Esophagus mucosa (tissue), 1 donor: Measurements from ENCODE around the gene HLF. TPM values are rescaled to one million over a fixed set of nuclear protein-coding genes. Genes with fewer than 3 reads are reported as not detected.
A peak's percentile ranks its signal among the peaks of the same experiment; 100 is the strongest.

Experiments
- ATAC-seq: fragments of 200-7000 bp; cut with Tn5 transposase; one replicate; pipeline ENCODE4 v1.9.1; 2020
- total RNA-seq: library from RNA; stranded (reverse); gene quantifications from one replicate; pipeline ENCODE4 v1.2.4, GENCODE V29; 2023
- donor health status: DM: yes; HTN: yes; CAD: no.

HLF gene
- total RNA-seq, 1 donor from 2014 or later = 10.8 TPM

GRCh38 chr17:55258578-55259135, 6.1 kb upstream of the HLF start:
- ATAC-seq = no peak

GRCh38 chr17:55259684-55260111, 5.1 kb upstream of the HLF start:
- peak; percentile 87 for ATAC-seq

GRCh38 chr17:55261311-55261710, 3.4 kb upstream of the HLF start:
- ATAC-seq = no peak

DNA sequence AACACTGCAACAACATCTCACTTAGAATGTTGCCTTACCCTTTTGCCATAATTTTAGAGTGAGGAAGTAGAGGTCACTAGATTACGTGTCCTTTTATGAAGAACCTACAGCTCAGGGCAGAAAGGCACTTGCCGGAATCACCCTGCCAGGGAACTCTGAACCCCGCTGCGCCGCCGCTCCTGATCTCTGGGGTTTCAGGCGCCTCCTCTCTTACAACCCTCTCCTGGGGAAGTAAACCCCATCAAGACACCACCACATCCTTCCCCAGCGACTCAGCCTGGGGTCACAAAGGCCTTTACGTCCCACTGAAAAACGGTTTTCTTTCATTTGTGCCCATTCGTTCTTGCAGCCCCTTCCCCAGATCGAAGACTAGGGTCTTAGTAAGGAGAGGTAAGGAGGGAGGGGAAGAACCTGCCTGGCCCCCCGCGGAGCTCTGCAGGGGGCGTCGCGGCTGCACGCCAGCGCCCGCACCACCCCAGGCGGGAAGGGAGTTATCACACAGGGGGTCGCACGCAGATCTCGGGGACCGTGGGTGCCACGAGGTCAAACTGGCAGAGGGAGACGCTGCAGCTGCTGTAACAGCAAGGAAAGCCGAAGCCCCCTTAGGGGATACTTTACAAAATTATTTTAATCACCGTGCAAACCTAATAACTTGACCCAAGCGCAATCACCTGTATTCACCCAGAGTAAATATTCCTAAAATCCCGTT, 1.0 kb upstream of the HLF start:
- no peak for ATAC-seq

GRCh38 chr17:55264278-55264644, 499 bp upstream of the HLF start:
- ATAC-seq = no peak

- peak; percentile 41 for ATAC-seq
Measured at GRCh38 chr17:55265311-55266021, 706 bp downstream of the HLF start.

DNA sequence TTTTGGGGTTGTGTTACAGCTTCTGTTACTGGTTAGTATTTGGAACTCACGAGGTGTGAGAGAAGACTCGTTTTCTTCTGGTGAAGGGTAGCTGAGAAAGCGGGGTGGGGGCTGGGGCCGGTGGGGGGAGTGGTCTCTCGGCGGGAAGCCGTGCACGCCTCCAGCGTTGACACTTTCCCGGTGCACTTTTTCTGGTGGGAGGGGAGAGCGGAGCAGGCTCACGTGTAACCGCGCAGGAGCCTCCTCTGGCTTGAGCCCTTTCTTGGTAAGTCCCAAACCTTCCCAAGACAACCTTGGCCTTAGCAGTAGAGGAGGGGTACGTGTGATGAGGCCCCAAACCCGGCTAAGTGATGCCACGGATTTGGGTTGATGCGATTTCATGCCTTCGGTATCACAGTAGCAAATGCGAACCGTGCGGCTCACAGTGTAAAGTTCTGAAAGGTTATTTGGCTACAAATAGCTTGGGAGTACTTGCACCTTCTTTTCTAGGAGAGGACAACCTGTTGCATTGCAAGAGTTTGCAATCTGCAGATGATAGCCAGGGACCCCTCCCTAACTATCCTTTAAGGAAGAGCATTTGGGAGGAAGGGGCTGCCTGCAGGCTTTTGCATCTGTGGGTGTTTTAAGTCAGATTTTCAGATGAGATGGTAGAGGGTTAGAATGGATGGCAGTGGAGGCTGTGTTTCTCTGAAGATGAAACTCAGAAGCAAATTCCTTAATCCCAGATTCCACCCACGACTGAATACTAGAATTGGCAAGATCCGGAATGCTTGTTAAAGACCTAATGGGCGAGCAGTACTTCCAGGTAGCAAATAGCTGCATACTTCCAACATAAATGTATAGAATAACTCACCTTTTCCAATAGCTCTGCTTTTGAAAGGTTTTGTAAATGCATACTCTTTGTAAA, 1.5 kb downstream of the HLF start:
- ATAC-seq = no peak

GRCh38 chr17:55266958-55267688, 2.4 kb downstream of the HLF start:
- ATAC-seq = no peak

DNA sequence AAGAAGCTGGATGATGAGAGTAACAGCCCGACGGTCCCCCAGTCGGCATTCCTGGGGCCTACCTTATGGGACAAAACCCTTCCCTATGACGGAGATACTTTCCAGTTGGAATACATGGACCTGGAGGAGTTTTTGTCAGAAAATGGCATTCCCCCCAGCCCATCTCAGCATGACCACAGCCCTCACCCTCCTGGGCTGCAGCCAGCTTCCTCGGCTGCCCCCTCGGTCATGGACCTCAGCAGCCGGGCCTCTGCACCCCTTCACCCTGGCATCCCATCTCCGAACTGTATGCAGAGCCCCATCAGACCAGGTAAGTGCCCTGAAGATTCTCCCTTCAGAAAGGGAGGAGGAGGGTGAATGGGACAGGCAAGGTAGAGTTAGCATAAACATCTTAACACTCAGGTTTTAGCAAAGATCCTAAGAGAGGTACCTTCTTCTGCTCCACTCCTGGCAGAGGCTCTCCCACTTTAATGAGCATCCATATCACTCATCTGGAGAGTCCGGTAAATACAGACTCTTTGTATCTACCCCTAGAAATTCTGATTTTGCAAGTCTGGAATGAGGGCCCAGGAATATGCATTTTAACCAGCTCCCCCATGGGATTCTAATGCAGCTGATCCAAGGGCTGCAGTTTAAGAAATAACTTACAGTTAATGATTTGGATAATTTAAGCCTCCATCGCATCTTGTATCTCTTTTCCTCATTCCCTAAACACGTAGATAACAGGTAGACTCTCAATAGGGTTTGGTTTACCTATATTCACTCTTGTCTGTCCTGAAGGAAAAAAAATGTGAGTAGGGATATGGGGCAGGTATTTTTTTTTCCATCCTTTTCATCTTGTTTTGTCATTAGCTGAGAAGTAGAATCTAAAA, 3.3 kb downstream of the HLF start:
- ATAC-seq = no peak

DNA sequence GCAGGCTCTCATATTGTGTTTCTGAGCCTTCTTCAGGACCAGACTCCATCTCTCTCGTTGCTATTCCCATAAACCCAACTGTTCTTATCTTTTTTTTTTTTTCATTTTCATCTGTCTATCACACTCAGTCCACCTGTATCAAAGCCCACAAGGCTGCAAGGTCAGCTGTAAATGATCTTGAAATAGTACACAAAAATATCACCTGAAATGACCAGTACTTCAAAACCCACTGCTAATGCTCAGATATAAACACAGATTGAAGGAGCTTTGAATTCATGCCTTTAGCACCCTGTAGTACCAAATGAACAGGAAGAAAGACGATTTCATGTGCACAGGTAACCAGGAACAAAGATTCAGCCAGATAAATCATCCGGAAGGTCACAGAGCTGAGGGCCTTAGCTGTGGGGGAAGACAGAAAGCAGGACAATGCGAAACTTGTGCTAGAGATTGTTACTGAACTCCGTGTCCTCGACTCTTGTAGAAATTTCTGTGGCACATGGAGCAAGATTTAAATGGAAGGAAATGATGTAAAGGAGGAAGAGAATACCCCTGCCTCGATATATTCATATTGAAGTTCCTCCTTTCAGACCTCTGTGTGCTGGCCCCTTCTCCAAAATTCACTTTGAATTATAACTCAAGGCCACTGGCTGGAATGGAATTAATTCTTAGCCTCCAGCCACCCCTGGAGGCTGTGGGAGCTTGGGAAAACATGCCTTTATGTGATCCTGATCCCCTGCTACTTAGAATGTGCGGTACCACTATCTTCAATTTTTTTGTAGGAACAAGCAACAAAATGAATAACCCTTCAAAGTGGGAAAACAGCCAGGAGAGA, 4.1 kb downstream of the HLF start:
- ATAC-seq = no peak

DNA sequence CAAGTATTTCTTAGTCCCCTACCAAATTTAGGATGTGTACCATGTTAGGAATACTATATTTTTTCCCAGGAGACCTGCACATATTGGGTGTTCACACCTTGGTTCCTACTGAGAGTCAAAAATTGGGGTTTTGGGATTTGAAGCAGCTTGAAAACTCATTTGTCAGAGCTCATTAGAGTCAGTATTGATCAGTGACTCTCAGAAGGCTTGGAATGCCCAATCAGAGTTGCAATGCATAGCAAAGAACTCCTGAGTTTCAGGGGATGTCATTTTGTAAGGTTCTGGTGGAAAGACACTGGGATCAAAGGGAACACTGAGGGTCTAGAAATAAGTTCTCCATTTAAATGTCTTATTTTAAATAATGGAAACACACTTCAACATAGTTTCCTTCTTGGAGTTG, 5.1 kb downstream of the HLF start:
- ATAC-seq = no peak

DNA sequence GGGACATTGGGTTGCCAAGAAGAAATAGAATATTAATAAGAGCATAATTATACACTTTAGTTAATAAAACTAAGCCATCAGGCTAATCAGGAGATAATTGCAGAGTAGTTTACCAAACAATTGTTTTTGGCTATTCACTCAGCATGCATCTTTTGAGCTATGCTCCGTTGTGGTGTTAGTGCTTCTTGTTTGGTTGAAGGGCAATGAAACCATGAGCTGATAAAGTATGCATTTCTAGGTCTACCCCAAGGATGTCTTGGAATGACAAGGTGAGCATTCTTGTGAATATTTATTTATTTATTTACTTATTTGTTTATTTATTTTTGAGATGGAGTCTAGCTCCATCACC, 6.4 kb downstream of the HLF start:
- ATAC-seq = no peak

GRCh38 chr17:55271958-55272710, 7.4 kb downstream of the HLF start:
- ATAC-seq = no peak

GRCh38 chr17:55272711-55273578, 8.2 kb downstream of the HLF start:
- ATAC-seq = no peak

GRCh38 chr17:55273579-55274354, 9.0 kb downstream of the HLF start:
- peak; percentile 84 for ATAC-seq

DNA sequence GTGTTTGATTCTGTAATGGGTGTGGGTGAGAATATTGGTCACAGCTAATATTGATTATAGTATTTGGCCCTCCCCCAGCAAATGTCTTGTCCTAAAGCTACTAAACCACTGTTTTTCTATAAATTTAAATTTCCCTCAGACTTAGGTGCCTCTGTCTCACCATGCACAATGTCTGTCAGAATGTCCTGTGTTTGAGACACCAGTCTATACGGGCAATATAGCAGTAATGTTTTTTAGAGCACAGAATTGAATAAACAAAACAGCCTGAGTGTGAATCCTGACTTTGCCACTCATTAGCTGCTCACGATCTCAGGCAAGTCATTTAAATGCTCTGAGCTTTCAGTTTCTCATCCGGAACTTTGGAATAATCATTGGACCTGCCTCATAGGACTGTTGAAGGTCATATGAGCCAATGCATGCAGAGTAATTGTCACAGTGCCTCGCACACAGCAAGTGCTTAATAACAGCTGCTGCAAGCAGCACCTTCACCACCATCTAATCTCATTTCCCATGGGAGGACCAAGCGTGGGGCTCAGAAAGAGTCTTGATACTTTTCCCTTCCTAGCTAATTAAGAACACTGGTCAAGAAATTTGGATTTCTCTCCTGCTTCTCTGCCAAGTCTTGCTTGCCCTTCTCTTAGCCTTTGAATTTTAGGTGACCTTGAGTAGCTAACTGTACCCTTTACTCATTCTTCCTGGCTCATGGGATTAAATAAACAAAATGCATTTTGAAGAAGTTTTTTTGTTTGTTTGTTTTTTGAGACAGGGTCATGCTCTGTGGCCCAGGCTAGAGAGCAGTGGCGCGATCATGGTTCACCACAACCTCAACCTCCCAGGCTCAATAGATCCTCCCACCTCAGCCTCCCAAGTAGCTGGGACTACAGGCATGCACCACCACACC, 9.8 kb downstream of the HLF start:
- ATAC-seq = no peak
